Ureter (tissue), 1 donor: ENCODE data around the gene AP1M1. TPM values are rescaled to one million over a fixed set of nuclear protein-coding genes. Genes with fewer than 3 reads are reported as not detected.
A peak's percentile ranks its signal among the peaks of the same experiment; 100 is the strongest.

Experiments used
- DNase-seq: peaks from one replicate; pipeline ENCODE4 v3.0.0-alpha.2; 2020; ENCODE audit warnings: low spot score
- total RNA-seq: library from RNA; stranded (reverse); gene quantifications from one replicate; pipeline ENCODE4 v1.2.4, GENCODE V29; 2023
- donor health status: DM: yes; HTN: yes; CAD: no.

The AP1M1 gene
- total RNA-seq, 1 donor from 2014 or later, result 56.6 TPM

- DNase-seq, result no peak
These were observed 34.4 kb downstream of the AP1M1 start for GRCh38 chr19:16232127-16232526.

GRCh38 chr19:16232568-16232967, 34.9 kb downstream of the AP1M1 start:
- DNase-seq, result no peak

GRCh38 chr19:16233081-16233776, 35.5 kb downstream of the AP1M1 start:
- no peak for DNase-seq

GRCh38 chr19:16233836-16234551, 36.3 kb downstream of the AP1M1 start:
- DNase-seq, result no peak

GRCh38 chr19:16234552-16235445, 37.1 kb downstream of the AP1M1 start:
- no peak for DNase-seq

GRCh38 chr19:16235811-16236652, 38.3 kb downstream of the AP1M1 start:
- no peak for DNase-seq

- DNase-seq, result no peak
These were observed 46.4 kb downstream of the AP1M1 start for GRCh38 chr19:16244091-16244490.

- DNase-seq, result peak; percentile 89
These were observed 49.9 kb downstream of the AP1M1 start for GRCh38 chr19:16247353-16248182.

GRCh38 chr19:16248380-16249023, 50.8 kb downstream of the AP1M1 start:
- no peak for DNase-seq

- DNase-seq, result no peak
These were observed 52.2 kb downstream of the AP1M1 start for GRCh38 chr19:16249826-16250404.

GRCh38 chr19:16252459-16253205, 54.9 kb downstream of the AP1M1 start:
- no peak for DNase-seq

- DNase-seq, result no peak
These were observed 57.2 kb downstream of the AP1M1 start for GRCh38 chr19:16254851-16255408.

GRCh38 chr19:16257509-16258002, 59.8 kb downstream of the AP1M1 start:
- DNase-seq, result no peak

GRCh38 chr19:16258440-16258903, 60.8 kb downstream of the AP1M1 start:
- DNase-seq, result peak; percentile 57

- DNase-seq, result no peak
These were observed 61.9 kb downstream of the AP1M1 start for GRCh38 chr19:16259385-16260159.

GRCh38 chr19:16260160-16260811, 62.6 kb downstream of the AP1M1 start:
- DNase-seq, result no peak

GRCh38 chr19:16260812-16261161, 63.1 kb downstream of the AP1M1 start:
- no peak for DNase-seq
